Stimulated activated CD4-positive, alpha-beta T cell treated with anti-CD3 and anti-CD28 coated beads, Interleukin-4, amount 100 ng/mL, for 24 hours (primary cell): ENCODE measurements around the gene CCDC15.
"Not testable (repeated sequence)": the region's sequence is repeated elsewhere in the genome, so short reads cannot be mapped to it uniquely, and the experiment has no call there.

ENCODE experiments used
- DNase-seq: peaks from one replicate; pipeline ENCODE4 v3.0.0-alpha.2; 2020

CCDC15 gene

GRCh38 chr11:124942466-124943253 is 11.3 kb upstream of the CCDC15 start:
- DNase-seq: no peak

- DNase-seq: no peak
Observed at GRCh38 chr11:124943254-124943616, 10.8 kb upstream of the CCDC15 start.

GRCh38 chr11:124943741-124944140 is 10.3 kb upstream of the CCDC15 start:
- DNase-seq: no peak

- DNase-seq: no peak
Observed at GRCh38 chr11:124944565-124944964, 9.4 kb upstream of the CCDC15 start.

GRCh38 chr11:124945826-124946225 is 8.2 kb upstream of the CCDC15 start:
- DNase-seq: no peak

- no peak for DNase-seq
Observed at GRCh38 chr11:124946735-124947141, 7.3 kb upstream of the CCDC15 start.

GRCh38 chr11:124950601-124951330 is 3.2 kb upstream of the CCDC15 start:
- no peak for DNase-seq

GRCh38 chr11:124951341-124951740 is 2.7 kb upstream of the CCDC15 start:
- DNase-seq: no peak

- no peak for DNase-seq
Observed at GRCh38 chr11:124954590-124954955, 571 bp downstream of the CCDC15 start.

GRCh38 chr11:124955035-124955434 is 1.0 kb downstream of the CCDC15 start:
- DNase-seq: no peak

GRCh38 chr11:124961972-124962609 is 8.1 kb downstream of the CCDC15 start:
- DNase-seq: peak; percentile 17

- not testable (repeated sequence) for DNase-seq
Observed at GRCh38 chr11:124968197-124968596, 14.2 kb downstream of the CCDC15 start.

GRCh38 chr11:124970925-124971324 is 16.9 kb downstream of the CCDC15 start:
- DNase-seq: no peak

- DNase-seq: no peak
Observed at GRCh38 chr11:124971810-124972209, 17.8 kb downstream of the CCDC15 start.

GRCh38 chr11:124976531-124976930 is 22.5 kb downstream of the CCDC15 start:
- DNase-seq: no peak

GRCh38 chr11:124977006-124977405 is 23.0 kb downstream of the CCDC15 start:
- no peak for DNase-seq

GRCh38 chr11:124978316-124978715 is 24.3 kb downstream of the CCDC15 start:
- DNase-seq: no peak

- no peak for DNase-seq
Observed at GRCh38 chr11:124982043-124982442, 28.0 kb downstream of the CCDC15 start.

GRCh38 chr11:124983674-124984511 is 29.9 kb downstream of the CCDC15 start:
- DNase-seq: no peak

GRCh38 chr11:124984512-124984854 is 30.5 kb downstream of the CCDC15 start:
- no peak for DNase-seq

GRCh38 chr11:124987096-124987495 is 33.1 kb downstream of the CCDC15 start:
- no peak for DNase-seq

GRCh38 chr11:124988063-124988462 is 34.1 kb downstream of the CCDC15 start:
- DNase-seq: no peak
